Uterus (tissue), 2 donors: ENCODE data around the gene FYN.

Source experiments
- POLR2A ChIP-seq, 2 donors: fragments of 450-650 bp; IDR thresholded peaks; one replicate each; pipeline ENCODE4 v1.6.1; 2016; ENCODE audit warnings: antibody characterized with exemption in 2 of 2, mild to moderate bottlenecking in 1 of 2, moderate library complexity in 1 of 2
- TF ChIP-seq, protein P1 (sequence below), 4 experiments: fragments of 200-600 bp in 2 of 4; fragments of 450-650 bp in 2 of 4; sonication (generic) in 2 of 4; IDR thresholded peaks; one replicate each; pipeline ENCODE4 v1.5.1; 2016 to 2019; ENCODE audit warnings: antibody characterized with exemption in 4 of 4, mild to moderate bottlenecking in 2 of 4, moderate library complexity in 1 of 4

DNA sequence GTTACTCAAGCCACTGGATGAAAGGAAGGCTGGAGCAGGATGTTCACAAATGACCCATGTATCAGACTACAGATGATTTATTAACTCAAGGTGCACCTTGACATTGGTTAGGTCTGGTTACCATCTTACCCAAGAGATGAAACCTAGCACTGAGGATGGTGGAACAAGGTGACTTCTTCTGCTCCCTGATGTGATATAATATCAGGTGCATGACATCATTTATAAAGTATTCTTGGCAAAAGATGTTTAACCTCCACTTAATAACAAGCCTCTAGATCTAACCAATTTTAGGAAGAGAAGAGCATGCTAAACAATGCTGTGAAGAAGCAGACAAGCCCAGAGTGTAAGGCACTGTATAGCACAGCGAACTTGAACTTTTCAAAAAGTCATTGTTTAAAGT is 100.9 kb downstream of the FYN start:
- TF ChIP-seq, protein P1, sequence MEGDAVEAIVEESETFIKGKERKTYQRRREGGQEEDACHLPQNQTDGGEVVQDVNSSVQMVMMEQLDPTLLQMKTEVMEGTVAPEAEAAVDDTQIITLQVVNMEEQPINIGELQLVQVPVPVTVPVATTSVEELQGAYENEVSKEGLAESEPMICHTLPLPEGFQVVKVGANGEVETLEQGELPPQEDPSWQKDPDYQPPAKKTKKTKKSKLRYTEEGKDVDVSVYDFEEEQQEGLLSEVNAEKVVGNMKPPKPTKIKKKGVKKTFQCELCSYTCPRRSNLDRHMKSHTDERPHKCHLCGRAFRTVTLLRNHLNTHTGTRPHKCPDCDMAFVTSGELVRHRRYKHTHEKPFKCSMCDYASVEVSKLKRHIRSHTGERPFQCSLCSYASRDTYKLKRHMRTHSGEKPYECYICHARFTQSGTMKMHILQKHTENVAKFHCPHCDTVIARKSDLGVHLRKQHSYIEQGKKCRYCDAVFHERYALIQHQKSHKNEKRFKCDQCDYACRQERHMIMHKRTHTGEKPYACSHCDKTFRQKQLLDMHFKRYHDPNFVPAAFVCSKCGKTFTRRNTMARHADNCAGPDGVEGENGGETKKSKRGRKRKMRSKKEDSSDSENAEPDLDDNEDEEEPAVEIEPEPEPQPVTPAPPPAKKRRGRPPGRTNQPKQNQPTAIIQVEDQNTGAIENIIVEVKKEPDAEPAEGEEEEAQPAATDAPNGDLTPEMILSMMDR (IDR thresholded peaks at IDR 0.05): no peak
- no peak for TF ChIP-seq POLR2A (IDR thresholded peaks at IDR 0.05)
